Sigmoid colon (tissue), 4 donors: Measurements from ENCODE around the gene DGKH.

Experiments used
- CTCF ChIP-seq, 4 experiments: fragments of 450-650 bp in 3 of 4; fragments of 200-600 bp in 1 of 4; IDR thresholded peaks; one replicate each; pipeline ENCODE4 v1.5.1; 2016 to 2019; ENCODE audit warnings: antibody characterized with exemption in 4 of 4, mild to moderate bottlenecking in 3 of 4, moderate library complexity in 2 of 4
- EP300 ChIP-seq, 4 donors: sonication (generic); formaldehyde crosslinking; IDR thresholded peaks; one replicate each; pipeline ENCODE4 v1.6.1; 2017; ENCODE audit warnings: antibody characterized with exemption in 4 of 4
- POLR2A ChIP-seq, 2 donors: fragments of 450-650 bp; IDR thresholded peaks; one replicate each; pipeline ENCODE4 v1.6.1; 2016; ENCODE audit warnings: antibody characterized with exemption in 2 of 2, mild to moderate bottlenecking in 2 of 2, moderate library complexity in 2 of 2
- POLR2AphosphoS5 ChIP-seq, 4 donors: sonication (generic); formaldehyde crosslinking; IDR thresholded peaks; one replicate each; pipeline ENCODE4 v1.6.1; 2017; ENCODE audit warnings: antibody characterized with exemption in 4 of 4

GRCh38 chr13:42223681-42224080 is 175.2 kb downstream of the DGKH start:
- no peak for TF ChIP-seq CTCF (IDR thresholded peaks at IDR 0.05)
- no peak for TF ChIP-seq EP300 (IDR thresholded peaks at IDR 0.05)
- TF ChIP-seq POLR2A (IDR thresholded peaks at IDR 0.05): no peak
- no peak for TF ChIP-seq POLR2AphosphoS5 (IDR thresholded peaks at IDR 0.05)
